Endometrial microvascular endothelial cells (primary cell): ENCODE data around the gene CNEP1R1. TPM values are rescaled to one million over a fixed set of nuclear protein-coding genes. Genes with fewer than 3 reads are reported as not detected.

Experiments
- in situ Hi-C: cut with HindIII; loops from 2 replicates; pipeline ENCODE4 v1.10.0; 2017; ENCODE audit warnings: low sequenced_read_pairs, low pct_unique_long_range_greater_than_20kb; ENCODE audit errors: inconsistent ontology term
- total RNA-seq: library from RNA; depleted of rRNA; stranded (reverse); fragments of >200 nt; gene quantifications from one replicate; pipeline ENCODE4 v1.2.3, GENCODE V29; 2015; ENCODE audit errors: inconsistent ontology term

Gene CNEP1R1
- total RNA-seq, 1 donor from 2014 or later = 24.1 TPM

DNA sequence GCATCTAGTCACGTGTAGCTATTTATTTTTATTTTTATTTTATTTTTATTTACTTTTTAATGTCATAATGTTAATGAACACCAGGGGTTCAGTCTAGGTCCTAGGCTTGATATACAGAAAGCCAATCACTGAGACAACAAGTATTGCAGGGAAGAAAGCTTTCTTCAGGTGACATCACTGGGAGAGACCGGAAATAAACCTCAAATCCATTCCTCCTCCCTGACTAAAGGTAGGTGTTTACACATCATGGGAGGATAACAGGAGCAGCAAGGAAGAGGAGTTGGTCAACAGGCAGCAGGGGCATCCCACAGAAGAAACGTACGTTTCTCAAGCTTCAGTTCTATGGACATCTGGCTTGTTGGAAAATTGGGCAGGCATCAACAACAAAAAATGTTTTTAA, 31.2 kb downstream of the CNEP1R1 start:
- in situ Hi-C loops = no loop called here

- in situ Hi-C loops = no loop called here
Measured at GRCh38 chr16:50058091-50058771, 33.2 kb downstream of the CNEP1R1 start.

- in situ Hi-C loops = no loop called here
Measured at GRCh38 chr16:50059111-50059510, 34.1 kb downstream of the CNEP1R1 start.

DNA sequence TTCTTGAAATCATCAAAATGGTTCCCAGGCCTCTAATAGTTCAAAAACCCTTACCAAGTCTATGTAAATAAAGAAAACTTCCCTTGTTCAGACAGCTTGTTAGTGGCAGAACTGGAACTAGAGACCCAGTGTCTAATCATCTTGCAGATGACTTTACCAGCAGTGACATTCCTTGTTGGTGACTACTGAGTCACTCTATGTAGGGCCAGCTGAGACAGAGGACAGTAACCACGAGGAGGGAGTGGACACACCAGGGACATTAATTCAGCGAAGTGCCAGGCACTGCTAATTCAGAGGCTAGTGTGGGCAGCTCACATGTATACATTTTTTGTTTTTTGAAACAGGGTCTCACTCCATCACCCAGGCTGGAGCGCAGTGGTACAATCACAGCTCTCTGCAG, 34.6 kb downstream of the CNEP1R1 start:
- in situ Hi-C loops = no loop called here

GRCh38 chr16:50061326-50061725, 36.3 kb downstream of the CNEP1R1 start:
- in situ Hi-C loops = no loop called here

- in situ Hi-C loops = no loop called here
Measured at GRCh38 chr16:50065241-50065623, 40.2 kb downstream of the CNEP1R1 start.

DNA sequence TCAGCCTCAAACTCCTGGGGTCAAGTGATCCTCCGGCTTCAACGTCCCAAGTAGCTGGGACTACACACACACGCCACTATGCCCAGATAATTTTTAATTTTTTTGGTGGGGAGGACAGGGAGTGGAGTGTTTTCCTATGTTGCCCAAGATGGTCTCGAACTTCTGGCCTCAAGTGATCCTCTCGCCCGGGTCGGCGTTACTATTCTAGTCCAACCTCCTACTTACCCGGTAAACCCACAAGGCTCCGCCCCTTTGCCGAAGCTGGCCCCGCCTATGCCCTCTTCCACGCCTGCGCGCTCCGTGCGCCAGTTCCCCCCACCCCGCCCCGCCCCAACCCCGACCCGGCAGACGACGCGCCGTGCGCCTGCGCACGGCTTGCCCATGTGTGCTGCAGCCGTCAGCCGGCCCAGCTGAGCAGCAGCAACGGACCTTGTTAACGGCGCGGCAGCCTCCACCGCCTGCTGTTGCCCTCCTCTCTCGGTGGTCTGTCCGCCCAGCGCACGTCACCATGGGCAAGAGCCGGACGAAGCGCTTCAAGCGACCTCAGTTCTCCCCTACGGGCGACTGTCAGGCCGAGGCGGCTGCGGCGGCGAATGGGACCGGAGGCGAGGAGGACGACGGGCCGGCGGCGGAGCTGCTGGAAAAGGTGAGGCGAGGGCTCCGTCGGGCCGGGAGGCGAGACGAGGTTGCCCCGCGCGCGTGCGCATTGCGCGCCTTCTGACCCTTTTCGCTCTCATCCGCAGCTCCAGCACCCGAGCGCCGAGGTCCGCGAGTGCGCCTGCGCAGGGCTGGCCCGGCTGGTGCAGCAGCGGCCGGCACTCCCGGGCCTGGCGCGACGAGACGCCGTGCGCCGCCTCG, 40.8 kb downstream of the CNEP1R1 start, which contains the start of gene HEATR3:
Gene HEATR3, plus strand, starts transcription at position 347 of the 858 bp plus-strand sequence. Its CDS starts 162 bp downstream, at position 509.
- in situ Hi-C loops = no loop called here

DNA sequence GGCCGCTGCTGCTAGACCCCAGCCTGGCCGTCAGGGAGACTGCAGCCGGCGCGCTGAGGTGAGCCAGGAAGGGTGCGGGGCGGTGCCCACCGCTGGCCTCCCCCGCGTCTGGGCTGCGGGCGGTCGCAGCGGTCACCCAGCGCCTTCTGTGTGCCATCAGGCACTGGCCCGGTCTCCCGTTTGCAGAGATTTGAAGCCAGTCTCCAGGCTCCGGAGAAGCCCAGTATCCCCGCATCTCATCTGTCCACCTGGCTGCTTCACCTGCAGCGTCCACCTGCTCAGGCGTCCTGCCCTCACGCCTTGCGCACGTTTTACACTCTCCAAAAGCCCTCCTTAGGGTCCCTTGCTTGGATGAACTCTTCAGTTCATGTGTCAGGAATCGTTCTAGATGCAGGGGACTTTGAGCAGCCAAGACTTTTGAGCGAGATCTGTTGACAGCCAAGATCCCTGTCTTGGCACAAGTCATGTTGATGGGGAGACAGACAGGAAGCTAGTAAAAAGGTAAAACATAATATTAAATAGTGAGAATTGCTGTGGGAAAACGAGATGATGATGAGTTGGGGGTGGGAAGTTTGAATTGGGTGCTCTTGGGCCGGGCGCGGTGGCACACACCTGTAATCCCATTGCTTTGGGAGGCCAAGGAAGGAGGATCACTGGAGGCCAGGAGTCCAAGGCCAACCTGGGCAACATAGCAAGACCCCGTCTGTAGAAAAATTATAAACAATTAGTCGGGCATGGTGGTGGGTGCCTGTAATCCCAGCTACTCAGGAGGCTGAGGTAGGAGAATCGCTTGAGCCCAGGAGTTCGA, 41.7 kb downstream of the CNEP1R1 start:
- in situ Hi-C loops = no loop called here

DNA sequence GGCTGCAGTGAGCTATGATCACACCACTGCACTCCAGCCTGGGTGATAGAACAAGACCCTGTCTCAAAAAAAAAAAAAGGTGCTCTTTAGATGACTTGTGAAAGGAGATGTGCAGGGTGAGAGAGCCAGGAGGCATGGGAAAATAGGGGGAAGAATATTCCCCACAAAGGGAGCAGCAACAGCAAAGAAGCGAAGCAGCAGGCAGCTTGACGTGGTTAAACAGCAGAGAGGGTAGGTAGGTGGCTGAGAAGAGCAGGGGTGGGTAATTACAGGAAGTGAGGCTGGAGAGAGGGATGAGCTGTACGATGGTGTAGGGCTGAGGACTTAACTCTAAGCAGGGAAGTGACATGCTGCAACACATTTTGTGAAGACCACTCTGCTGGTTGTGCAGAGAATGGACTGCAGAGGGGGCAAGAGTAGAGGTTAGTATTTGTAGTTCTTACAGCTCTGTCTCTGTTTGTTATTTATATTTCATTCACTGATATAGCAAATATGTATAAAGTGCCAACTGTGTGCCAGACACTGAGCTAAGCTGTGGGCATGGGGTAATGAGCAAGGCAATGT, 42.3 kb downstream of the CNEP1R1 start:
- in situ Hi-C loops = no loop called here

GRCh38 chr16:50068550-50068949, 43.5 kb downstream of the CNEP1R1 start:
- in situ Hi-C loops = no loop called here

DNA sequence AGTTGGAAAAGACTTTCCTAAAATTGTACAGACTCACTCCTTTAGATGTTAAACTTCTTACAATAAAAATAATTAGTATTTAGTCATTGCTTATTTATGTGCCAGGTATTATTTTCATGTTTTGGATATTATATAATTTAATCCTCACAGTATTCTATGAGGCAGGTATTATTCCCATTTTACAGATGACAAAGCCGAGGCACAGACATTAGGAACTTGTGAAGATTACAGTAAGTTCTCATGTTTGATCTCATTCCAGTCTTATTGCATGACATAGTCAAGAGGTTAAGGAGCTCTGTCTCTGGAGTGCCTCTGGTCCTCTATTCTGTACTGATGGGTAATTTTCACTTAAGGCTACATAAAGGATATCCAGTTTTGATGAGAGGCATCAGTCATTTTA, 44.0 kb downstream of the CNEP1R1 start:
- in situ Hi-C loops = no loop called here

GRCh38 chr16:50071075-50071671, 46.1 kb downstream of the CNEP1R1 start:
- in situ Hi-C loops = no loop called here

GRCh38 chr16:50072730-50073129, 47.7 kb downstream of the CNEP1R1 start:
- in situ Hi-C loops = no loop called here

DNA sequence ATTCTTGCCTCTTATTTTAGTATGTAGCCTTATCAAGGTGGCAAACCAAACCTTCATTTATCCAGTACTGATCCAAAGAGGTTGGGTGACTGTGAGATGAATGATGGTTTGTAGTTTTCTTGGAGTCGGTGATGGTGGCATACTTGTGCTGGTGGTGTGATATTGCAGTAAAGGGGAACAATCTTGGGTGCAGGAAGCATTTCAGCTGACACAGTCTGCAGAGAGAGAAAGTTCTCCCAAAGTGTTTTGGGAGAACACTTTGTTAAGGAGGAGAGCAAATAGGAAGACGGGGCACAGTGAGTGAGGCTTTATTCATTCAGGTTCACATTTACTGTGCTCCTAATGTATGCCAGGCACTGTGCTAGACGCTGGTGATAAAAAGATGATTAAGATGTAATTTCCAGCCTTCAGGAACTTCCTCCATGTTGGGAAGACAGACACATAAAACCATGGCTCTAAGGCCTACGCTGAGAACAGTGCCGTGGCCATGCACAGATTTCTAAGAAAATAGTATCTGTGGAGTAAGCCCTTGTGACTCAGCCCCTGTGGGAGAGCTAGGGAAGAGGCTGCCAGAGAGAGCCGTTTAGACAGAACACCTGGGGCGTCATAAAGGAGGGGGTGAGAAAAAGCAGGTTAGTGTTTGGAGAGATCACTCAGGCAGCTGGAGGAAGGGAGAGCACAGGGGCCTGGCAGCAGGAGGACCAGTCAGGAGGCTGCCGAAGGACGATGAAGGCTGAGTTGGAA, 54.5 kb downstream of the CNEP1R1 start:
- in situ Hi-C loops = no loop called here

DNA sequence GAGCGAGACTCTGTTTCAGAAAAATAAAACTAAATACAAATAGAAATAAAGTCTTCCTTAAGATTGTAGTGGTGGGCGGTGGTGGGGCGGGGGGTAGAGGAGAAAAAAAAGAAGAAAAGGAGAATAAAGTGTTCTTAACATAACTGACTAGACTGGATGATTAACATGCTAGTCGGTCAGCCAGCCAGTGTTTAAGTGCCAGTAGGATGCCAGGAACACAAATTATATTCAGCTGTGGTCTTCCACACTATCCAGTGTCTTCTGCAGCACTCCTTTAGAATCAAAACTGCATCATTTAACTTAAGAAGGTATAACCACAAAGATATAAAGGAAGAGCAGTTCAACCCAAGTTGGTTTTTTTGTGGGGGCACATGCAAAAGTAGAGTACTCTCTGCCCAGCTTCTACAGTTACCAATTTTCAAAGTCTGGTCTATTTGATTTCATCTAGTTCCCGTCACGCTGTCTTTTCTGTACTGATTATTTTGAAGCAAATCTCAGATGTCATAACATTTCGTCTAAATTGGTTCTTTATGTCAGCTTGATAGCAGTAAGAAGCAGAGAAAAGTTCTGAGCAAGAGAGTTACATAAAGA, 56.5 kb downstream of the CNEP1R1 start:
- in situ Hi-C loops = no loop called here

- in situ Hi-C loops = no loop called here
Measured at GRCh38 chr16:50083996-50084395, 59.0 kb downstream of the CNEP1R1 start.

GRCh38 chr16:50086176-50086575, 61.2 kb downstream of the CNEP1R1 start:
- in situ Hi-C loops = no loop called here
